Uterus (tissue), 4 donors: Measurements from ENCODE around the gene SUSD3. TPM values are rescaled to one million over a fixed set of nuclear protein-coding genes. Genes with fewer than 3 reads are reported as not detected.

Source experiments
- DNase-seq, 2 donors: peaks; one replicate each; pipeline ENCODE4 v3.0.0-alpha.2; 2019 to 2020
- H3K27ac ChIP-seq, 2 donors: fragments of 200-600 bp; sonication (generic); 1 replicate in 1 of 2; 2 replicates in 1 of 2; pipeline ENCODE4 v1.5.1; 2016 to 2018
- H3K27me3 ChIP-seq, 2 donors: fragments of 200-600 bp; sonication (generic); one replicate each; pipeline ENCODE4 v1.5.1; 2018 to 2019; ENCODE audit warnings: control low read depth in 1 of 2
- H3K36me3 ChIP-seq, 2 donors: fragments of 200-600 bp; sonication (generic); one replicate each; pipeline ENCODE4 v1.5.1; 2019; ENCODE audit warnings: control low read depth in 1 of 2
- H3K4me1 ChIP-seq, 2 donors: fragments of 200-600 bp; sonication (generic); one replicate each; pipeline ENCODE4 v1.5.1; 2018 to 2019; ENCODE audit warnings: control low read depth in 1 of 2
- H3K4me3 ChIP-seq, 2 donors: fragments of 200-600 bp; sonication (generic); 1 replicate in 1 of 2; 2 replicates in 1 of 2; pipeline ENCODE4 v1.5.1; 2018 to 2019; ENCODE audit warnings: mild to moderate bottlenecking in 1 of 2
- H3K9me3 ChIP-seq, 2 donors: fragments of 200-600 bp; sonication (generic); one replicate each; pipeline ENCODE4 v1.5.1; 2019; ENCODE audit warnings: control low read depth in 1 of 2
- CTCF ChIP-seq, 4 experiments: fragments of 200-600 bp in 2 of 4; fragments of 450-650 bp in 2 of 4; sonication (generic) in 2 of 4; IDR thresholded peaks; one replicate each; pipeline ENCODE4 v1.5.1; 2016 to 2019; ENCODE audit warnings: antibody characterized with exemption in 4 of 4, mild to moderate bottlenecking in 2 of 4, moderate library complexity in 1 of 4
- POLR2A ChIP-seq, 2 donors: fragments of 450-650 bp; IDR thresholded peaks; one replicate each; pipeline ENCODE4 v1.6.1; 2016; ENCODE audit warnings: antibody characterized with exemption in 2 of 2, mild to moderate bottlenecking in 1 of 2, moderate library complexity in 1 of 2
- intact Hi-C: fragments of 100-400 bp; cut with DNase I; formaldehyde crosslinking; loops from one replicate; pipeline ENCODE4 v1.15.1; 2023; ENCODE audit warnings: low total_unique reads
- total RNA-seq, 4 donors: library from RNA; depleted of rRNA in 3 of 4; stranded (reverse); fragments of >200 nt in 3 of 4; gene quantifications; one replicate each; pipeline versions ENCODE4 v1.1.0 to v1.2.4, GENCODE V29; 2014 to 2023
- donor health status: DM: yes; HTN: yes; CAD: no.

The SUSD3 gene
- total RNA-seq, 4 donors from 2014 or later = 9.3 to 52.7 (median 14.7) TPM

DNA sequence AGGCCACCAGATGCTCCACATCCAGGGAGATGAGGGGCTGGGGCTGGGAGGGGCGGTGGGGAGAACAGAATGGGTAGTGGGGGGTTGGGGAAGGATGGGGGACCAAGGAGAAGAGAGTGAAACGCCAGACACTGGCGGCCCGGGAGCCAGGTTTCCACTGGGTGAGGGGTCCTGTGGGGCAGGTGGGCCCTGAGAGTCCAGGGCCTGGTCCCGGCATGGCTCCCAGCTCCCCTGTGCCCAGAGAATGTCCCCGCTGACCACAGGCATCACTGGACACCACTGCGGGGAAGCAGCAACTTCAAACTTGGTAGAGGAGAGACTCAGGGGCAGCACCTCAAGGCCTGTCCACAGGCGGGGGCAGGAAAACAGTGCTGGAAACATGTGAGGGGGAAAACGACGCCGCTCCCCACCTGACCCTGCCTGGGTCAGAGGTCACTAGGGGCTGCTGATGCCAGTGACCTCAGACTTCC is 62.4 kb downstream of the SUSD3 start:
- H3K4me1 ChIP-seq = peaks cover 0 to 10% of the 10 kb centered on the region in 2 donors
- H3K27me3 ChIP-seq = no peaks in the 10 kb centered on the region
- DNase-seq = peak; percentile 17 to 21
- TF ChIP-seq CTCF (IDR thresholded peaks at IDR 0.05) = no peak
- no peak for TF ChIP-seq POLR2A (IDR thresholded peaks at IDR 0.05)
- peak overlapping the region in 1 of 2 donors; percentile 79 for H3K27ac ChIP-seq
- intact Hi-C loops = no loop called here
- no peaks in the 10 kb centered on the region for H3K9me3 ChIP-seq
- H3K4me3 ChIP-seq = no peak overlapping the region
- no peaks in the 10 kb centered on the region for H3K36me3 ChIP-seq

GRCh38 chr9:93121316-93122241 is 63.1 kb downstream of the SUSD3 start:
- H3K36me3 ChIP-seq = no peaks in the 10 kb centered on the region
- no peak overlapping the region for H3K4me3 ChIP-seq
- no peaks in the 10 kb centered on the region for H3K27me3 ChIP-seq
- H3K9me3 ChIP-seq = no peaks in the 10 kb centered on the region
- peak in 1 of 2 donors; percentile 19 for DNase-seq
- H3K4me1 ChIP-seq = peaks cover 0 to 14% of the 10 kb centered on the region in 2 donors
- intact Hi-C loops = no loop called here
- H3K27ac ChIP-seq = peak overlapping the region in 1 of 2 donors; percentile 79
- no peak for TF ChIP-seq CTCF (IDR thresholded peaks at IDR 0.05)

- intact Hi-C loops = no loop called here
- no peaks in the 10 kb centered on the region for H3K36me3 ChIP-seq
- no peaks in the 10 kb centered on the region for H3K9me3 ChIP-seq
- TF ChIP-seq POLR2A (IDR thresholded peaks at IDR 0.05) = no peak
- TF ChIP-seq CTCF (IDR thresholded peaks at IDR 0.05) = no peak
- H3K27ac ChIP-seq = no peak overlapping the region
- DNase-seq = peak; percentile 11 to 16
- no peak overlapping the region for H3K4me3 ChIP-seq
- no peaks in the 10 kb centered on the region for H3K27me3 ChIP-seq
- H3K4me1 ChIP-seq = peaks cover 0 to 22% of the 10 kb centered on the region in 2 donors
Measured at GRCh38 chr9:93122721-93123221, 64.3 kb downstream of the SUSD3 start.

GRCh38 chr9:93123561-93124283 is 65.2 kb downstream of the SUSD3 start:
- peaks cover 0 to 22% of the 10 kb centered on the region in 2 donors for H3K4me1 ChIP-seq
- no peaks in the 10 kb centered on the region for H3K36me3 ChIP-seq
- intact Hi-C loops = no loop called here
- no peak overlapping the region for H3K4me3 ChIP-seq
- H3K27me3 ChIP-seq = no peaks in the 10 kb centered on the region
- DNase-seq = peak; percentile 10 to 21
- no peak overlapping the region for H3K27ac ChIP-seq
- no peaks in the 10 kb centered on the region for H3K9me3 ChIP-seq
- no peak for TF ChIP-seq CTCF (IDR thresholded peaks at IDR 0.05)
- TF ChIP-seq POLR2A (IDR thresholded peaks at IDR 0.05) = no peak
